IPS-15b (cell line): ENCODE measurements around the gene NAT8.

Experiments used
- H3K27me3 ChIP-seq: one replicate; pipeline ENCODE4 v1.6.1; 2013; ENCODE audit warnings: low read length; ENCODE audit not compliant: control insufficient read depth, insufficient read depth
- H3K36me3 ChIP-seq: one replicate; pipeline ENCODE4 v1.6.1; 2013; ENCODE audit warnings: low read length; ENCODE audit not compliant: control insufficient read depth, insufficient read depth
- H3K4me1 ChIP-seq: one replicate; pipeline ENCODE4 v1.6.1; 2013; ENCODE audit warnings: mild to moderate bottlenecking, low read length; ENCODE audit not compliant: control insufficient read depth, insufficient read depth
- H3K4me3 ChIP-seq: one replicate; pipeline ENCODE4 v1.5.1; 2013; ENCODE audit warnings: low read depth, low read length
- H3K9ac ChIP-seq: one replicate; pipeline ENCODE4 v1.6.1; 2013; ENCODE audit warnings: low read depth, mild to moderate bottlenecking, low read length
- H3K9me3 ChIP-seq: one replicate; pipeline ENCODE4 v1.6.1; 2013; ENCODE audit warnings: mild to moderate bottlenecking, low read length; ENCODE audit not compliant: control insufficient read depth, insufficient read depth

The NAT8 gene

GRCh38 chr2:73594251-73594650 lies 48.0 kb downstream of the NAT8 start:
- Histone ChIP-seq H3K9ac (no peak overlapping the region), H3K4me3 (no peak overlapping the region), H3K36me3 (no peaks in the 10 kb centered on the region), H3K9me3 (no peaks in the 10 kb centered on the region), H3K4me1 (no peaks in the 10 kb centered on the region), H3K27me3 (no peaks in the 10 kb centered on the region)

- Histone ChIP-seq H3K27me3 (no peaks in the 10 kb centered on the region), H3K36me3 (no peaks in the 10 kb centered on the region), H3K9me3 (no peaks in the 10 kb centered on the region), H3K9ac (no peak overlapping the region), H3K4me3 (no peak overlapping the region), H3K4me1 (no peaks in the 10 kb centered on the region)
Observed at GRCh38 chr2:73593680-73594079, 48.5 kb downstream of the NAT8 start.
